Measurements from ENCODE around the gene SLC4A1AP. TPM values are rescaled to one million over a fixed set of nuclear protein-coding genes. Genes with fewer than 3 reads are reported as not detected.

Gene SLC4A1AP
- total and polyA plus RNA-seq, 2 of the 13 experiments (the other 11 are each of a cell fraction or from before 2014, with no cell fraction given): 15.3 to 44.6 TPM

DNA sequence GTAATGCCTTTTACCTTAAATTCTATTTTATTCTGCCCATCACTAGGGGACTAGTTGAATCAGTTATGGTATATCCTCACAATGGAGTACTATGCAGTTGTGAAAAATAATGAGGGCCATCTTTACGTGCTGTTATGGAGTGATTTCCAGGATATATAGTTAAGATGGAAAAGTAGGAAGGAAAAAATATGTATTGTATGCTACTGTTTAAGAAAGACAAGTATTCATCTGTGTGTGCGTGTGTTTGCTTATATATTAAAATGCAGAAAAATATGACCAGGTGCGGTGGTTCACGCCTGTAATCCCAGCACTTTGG is 75.3 kb downstream of the SLC4A1AP start:
- Histone ChIP-seq H4K20me1 (ENCODE audit: insufficient read depth, low read length) (no peaks in the 10 kb centered on the region), H3K9me3 (ENCODE audit: low read length) (no peaks in the 10 kb centered on the region), H2AFZ (ENCODE audit: low read length) (no peak overlapping the region), H3K79me2 (ENCODE audit: insufficient read depth, low read length) (no peaks in the 10 kb centered on the region), H3K4me3 (replicated peaks in 1 of 3; ENCODE audit: insufficient read depth in 1 of 3, low read depth in 2 of 3, low read length in 3 of 3) (peak overlapping the region in 2 of 3 experiments; percentile 50 to 73; a peak in 2 of 6 replicates), H3K4me1 (ENCODE audit: insufficient read depth, low read length) (peaks cover 43% of the 10 kb centered on the region), H3K27me3 (ENCODE audit: control insufficient read depth in 1 of 2, insufficient read depth in 2 of 2, low read length in 2 of 2) (no peaks in the 10 kb centered on the region), H3K27ac (ENCODE audit: extremely low read length, insufficient read depth, low read length) (peak overlapping the region; percentile 87), H3K9ac (ENCODE audit: insufficient read depth, low read depth, low read length) (no peak overlapping the region), H3K4me2 (ENCODE audit: low read depth, low read length) (peak overlapping the region; percentile 94), H3K36me3 (replicated peaks in 1 of 2; ENCODE audit: control insufficient read depth in 1 of 2, insufficient read depth in 2 of 2, low read length in 2 of 2) (no peaks in the 10 kb centered on the region)
- FAIRE-seq (no peak), ATAC-seq (no peak), DNase-seq (ENCODE audit: low spot score) (no peak)
- no TSS peak for BruUV-seq (replicated peaks)
- TF ChIP-seq ZSCAN22 (CRISPR knock-in tag; IDR thresholded peaks at IDR 0.05): 0 out of 2 replicates have a peak, but pooled peaks have one; percentile 5
- TF ChIP-seq, protein P1, sequence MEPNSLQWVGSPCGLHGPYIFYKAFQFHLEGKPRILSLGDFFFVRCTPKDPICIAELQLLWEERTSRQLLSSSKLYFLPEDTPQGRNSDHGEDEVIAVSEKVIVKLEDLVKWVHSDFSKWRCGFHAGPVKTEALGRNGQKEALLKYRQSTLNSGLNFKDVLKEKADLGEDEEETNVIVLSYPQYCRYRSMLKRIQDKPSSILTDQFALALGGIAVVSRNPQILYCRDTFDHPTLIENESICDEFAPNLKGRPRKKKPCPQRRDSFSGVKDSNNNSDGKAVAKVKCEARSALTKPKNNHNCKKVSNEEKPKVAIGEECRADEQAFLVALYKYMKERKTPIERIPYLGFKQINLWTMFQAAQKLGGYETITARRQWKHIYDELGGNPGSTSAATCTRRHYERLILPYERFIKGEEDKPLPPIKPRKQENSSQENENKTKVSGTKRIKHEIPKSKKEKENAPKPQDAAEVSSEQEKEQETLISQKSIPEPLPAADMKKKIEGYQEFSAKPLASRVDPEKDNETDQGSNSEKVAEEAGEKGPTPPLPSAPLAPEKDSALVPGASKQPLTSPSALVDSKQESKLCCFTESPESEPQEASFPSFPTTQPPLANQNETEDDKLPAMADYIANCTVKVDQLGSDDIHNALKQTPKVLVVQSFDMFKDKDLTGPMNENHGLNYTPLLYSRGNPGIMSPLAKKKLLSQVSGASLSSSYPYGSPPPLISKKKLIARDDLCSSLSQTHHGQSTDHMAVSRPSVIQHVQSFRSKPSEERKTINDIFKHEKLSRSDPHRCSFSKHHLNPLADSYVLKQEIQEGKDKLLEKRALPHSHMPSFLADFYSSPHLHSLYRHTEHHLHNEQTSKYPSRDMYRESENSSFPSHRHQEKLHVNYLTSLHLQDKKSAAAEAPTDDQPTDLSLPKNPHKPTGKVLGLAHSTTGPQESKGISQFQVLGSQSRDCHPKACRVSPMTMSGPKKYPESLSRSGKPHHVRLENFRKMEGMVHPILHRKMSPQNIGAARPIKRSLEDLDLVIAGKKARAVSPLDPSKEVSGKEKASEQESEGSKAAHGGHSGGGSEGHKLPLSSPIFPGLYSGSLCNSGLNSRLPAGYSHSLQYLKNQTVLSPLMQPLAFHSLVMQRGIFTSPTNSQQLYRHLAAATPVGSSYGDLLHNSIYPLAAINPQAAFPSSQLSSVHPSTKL (CRISPR knock-in tag; IDR thresholded peaks at IDR 0.05): no peak
- TF ChIP-seq ZNF382 (CRISPR knock-in tag; IDR thresholded peaks at IDR 0.05; ENCODE audit: borderline replicate concordance): no peak
- no peak for TF ChIP-seq PHF8 (CRISPR knock-in tag; IDR thresholded peaks at IDR 0.05)
- TF ChIP-seq RBFOX2 (IDR thresholded peaks at IDR 0.05; ENCODE audit: low read depth, low read length): no peak
- no peak for TF ChIP-seq RARG (CRISPR knock-in tag; IDR thresholded peaks at IDR 0.05; ENCODE audit: low read depth)
- in situ Hi-C loops (cut with HindIII; ENCODE audit: extremely low pct_ligation_motif_present, low pct_unique_long_range_greater_than_20kb): no loop called here
- WGBS (ENCODE audit: low lambda C conversion rate): 87% methylated on average over 4 of the region's 4 CpGs
- intact Hi-C loops (cut with micrococcal nuclease; ENCODE audit: unreplicated experiment): loop anchor here (2.0 kb wide), 1 partner anchor 16 kb away; no protein-coding TSS in a partner anchor
- ChIA-PET POLR2A (interaction anchor here (0.9 to 4.7 kb wide), 10 partner anchors 8 to 657 kb away, joined by 3 to 150 read pairs (median 5); partner anchors contain the start of genes MRPL33, SLC4A1AP and SUPT7L), CTCF (ENCODE audit: low intra/inter-chr PET ratio, low total read pairs) (no interaction called here)

All from HepG2 (cell line).